ENCODE measurements around the gene KRT74.

KRT74 gene

DNA sequence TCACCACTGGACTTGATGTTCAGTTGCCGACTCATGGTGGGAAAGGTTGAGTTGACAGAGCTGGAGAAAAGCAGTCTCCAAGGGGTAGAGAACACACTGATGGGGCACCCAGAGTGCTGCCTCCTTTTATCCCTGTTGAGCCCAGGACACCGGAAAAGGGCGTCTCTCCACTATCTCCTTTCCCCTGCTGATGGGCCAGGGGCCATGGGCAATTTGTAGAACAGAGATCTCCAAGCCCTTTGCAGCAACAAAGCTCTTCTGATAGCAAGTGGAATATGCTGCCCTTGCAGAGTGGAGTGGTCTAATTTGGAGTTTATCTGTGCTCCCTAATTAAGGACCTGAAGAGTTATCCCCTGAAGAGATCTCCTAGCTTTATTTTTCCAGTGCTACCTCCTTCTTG lies at the start of gene KRT74:
TSS of gene KRT74 (minus strand) at position 101 of the 400 bp plus-strand sequence. CDS start at position 35, 66 bp downstream.
- DNase-seq = no peak

DNA sequence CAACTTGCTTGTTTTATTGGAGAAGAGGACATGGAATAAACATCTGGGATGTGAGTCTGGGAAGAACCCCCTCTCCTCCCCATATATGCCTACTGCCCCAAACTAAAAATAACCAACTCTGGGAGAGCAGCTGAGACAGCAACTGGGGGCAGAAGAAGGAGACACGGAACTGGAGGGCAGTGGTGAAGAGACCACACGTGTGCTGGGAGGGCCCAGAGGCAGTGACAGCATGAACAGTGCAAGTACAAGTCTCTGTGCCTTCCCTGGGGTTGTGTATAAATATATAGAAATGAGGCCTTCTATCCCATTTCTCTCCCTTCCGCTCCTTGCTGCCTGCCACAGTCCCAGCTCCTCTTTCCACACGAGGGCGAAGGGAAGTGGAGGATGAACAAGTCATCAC lies 48.7 kb upstream of the KRT74 start:
- no peak for DNase-seq

GRCh38 chr12:52618866-52619265 lies 45.2 kb upstream of the KRT74 start:
- no peak for DNase-seq

DNA sequence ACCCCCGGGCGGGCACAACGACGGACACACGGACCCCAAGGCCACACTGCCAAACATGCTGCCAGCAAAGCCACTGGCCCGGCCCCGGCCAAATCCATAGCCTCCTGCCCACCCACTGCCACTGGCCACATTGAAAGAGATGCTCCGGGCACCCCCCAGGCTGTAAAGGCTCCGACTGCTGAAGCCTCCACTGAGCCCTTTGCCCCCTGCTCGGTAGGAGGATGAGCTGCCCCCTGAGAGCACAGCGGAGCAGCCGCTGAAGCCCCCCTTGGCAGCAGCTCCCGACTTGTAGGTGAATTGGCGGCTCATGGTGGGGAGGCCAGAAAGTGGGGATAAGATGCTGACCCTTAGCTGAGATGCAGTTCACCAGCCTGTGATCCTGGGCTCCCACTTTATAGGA lies 44.6 kb upstream of the KRT74 start, which contains the start of gene KRT73:
TSS of gene KRT73 (minus strand) at position 344 of the 400 bp plus-strand sequence. CDS start at position 309, 35 bp downstream.
- DNase-seq = no peak

DNA sequence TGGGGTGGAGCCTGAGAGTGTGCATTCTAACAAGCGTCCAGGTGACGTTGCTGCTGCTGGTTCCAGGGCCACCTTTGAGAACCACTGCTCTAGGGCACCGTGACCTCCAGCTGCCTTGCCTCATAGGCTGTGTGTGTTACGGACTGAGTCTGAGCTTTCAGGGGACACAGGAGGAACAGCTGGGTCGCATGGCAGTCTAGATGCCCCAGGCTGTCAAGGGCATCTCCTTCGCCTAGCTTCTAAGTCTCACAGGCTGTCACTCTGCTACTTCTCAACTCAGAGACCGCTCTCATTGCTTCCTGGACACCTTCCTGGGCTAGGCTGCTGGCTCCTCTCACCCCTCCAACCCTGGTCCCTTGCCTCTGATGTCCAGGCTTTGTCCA lies 43.8 kb upstream of the KRT74 start:
- DNase-seq = no peak

DNA sequence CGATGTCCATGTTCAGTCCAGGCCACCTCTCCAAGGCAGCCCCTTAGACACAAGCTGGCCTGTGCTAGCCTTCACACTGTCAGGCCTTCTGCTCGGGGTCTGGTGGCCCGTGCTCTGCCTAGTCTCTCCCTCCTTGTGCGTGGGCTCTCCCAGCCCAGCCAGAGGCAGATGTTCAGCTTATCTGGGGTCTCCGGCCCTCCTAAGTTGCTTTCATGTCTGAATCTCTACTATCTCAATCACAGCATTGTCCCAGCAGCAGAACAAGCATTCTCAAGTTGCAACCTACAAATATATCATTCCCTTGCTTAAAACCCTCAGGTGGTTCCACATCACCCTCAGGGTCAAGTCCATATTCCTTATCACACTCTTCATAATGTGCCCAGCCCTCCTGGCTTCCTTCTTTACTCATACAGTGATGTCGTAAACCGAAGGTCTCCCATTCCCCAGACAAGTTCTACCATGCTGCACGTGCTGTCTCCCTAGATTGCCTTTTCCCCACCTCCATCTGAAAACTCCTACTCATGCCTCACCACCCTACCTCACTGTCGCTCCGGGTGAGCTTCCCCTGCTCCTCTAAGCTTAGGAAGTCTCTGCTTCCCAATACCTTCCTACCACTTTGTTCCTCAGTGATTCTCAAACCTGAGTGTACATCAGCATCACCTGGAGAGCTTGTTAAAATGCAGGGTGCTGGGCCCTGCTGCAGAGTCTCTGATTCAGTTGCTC lies 43.2 kb upstream of the KRT74 start:
- DNase-seq = no peak

- no peak for DNase-seq
Measured at GRCh38 chr12:52615912-52616311, 42.3 kb upstream of the KRT74 start.

- no peak for DNase-seq
Measured at GRCh38 chr12:52615208-52615868, 41.7 kb upstream of the KRT74 start.

DNA sequence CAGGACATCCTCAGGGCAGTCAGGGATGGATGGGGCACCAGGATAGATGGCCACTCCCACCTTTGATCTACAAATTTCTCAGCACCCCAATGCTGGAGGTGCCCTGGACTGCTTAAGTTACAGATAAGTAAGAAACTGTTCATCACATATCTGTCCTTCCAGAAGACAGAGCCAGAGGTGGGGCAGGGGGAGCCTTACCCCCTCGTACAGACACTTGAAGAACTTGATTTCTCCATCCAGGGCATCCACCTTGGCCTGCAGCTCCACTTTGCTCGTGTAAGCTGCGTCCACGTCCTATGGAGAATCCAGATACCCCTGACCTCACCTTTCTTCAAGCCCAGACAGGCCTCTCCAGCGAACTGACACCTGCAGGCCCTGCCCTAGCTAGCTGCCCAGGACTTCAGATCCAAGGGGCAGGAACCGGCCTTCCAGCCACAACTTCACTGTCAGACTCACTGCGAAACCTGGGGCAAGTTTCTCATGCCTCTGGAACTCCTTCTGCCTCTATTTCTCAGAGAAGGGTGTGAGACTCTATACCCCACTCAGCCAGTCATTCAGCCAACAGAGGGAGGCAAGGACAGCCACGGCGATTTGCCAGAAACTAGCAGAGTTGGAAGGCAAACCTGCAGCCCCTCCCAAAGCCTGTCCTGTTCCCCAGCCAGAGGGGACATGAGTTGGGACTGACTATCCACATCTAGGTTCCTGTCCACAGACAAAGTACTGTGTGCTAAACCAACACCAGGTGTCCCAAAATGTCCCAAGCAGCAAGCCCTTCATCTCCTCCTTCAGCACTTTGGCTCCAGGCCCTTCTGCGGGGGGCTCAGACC lies 41.0 kb upstream of the KRT74 start:
- DNase-seq = no peak

GRCh38 chr12:52613384-52614030 lies 39.9 kb upstream of the KRT74 start:
- no peak for DNase-seq

- DNase-seq = no peak
Measured at GRCh38 chr12:52612431-52613383, 39.1 kb upstream of the KRT74 start.

- DNase-seq = no peak
Measured at GRCh38 chr12:52611080-52611468, 37.4 kb upstream of the KRT74 start.

- no peak for DNase-seq
Measured at GRCh38 chr12:52608826-52609630, 35.4 kb upstream of the KRT74 start.

GRCh38 chr12:52608161-52608560 lies 34.5 kb upstream of the KRT74 start:
- DNase-seq = no peak

DNA sequence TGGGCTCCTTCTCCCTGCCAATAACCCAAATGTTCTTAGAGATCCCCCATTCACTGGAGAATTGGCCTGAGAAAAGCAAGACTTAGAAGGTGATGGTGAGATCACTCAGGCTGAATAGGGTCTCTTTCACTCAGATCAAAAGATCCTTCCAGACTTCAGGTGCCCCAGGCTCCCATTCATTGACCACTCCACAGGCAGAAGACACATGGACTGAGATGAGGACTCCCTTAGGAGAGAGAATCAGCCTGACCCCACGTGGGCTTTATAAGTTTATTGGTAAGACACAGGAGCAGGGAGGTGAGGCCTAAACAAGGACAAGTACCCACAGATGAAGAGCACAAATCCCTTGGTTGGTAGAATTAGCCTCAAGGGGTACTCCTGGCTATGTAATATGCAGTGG lies 33.7 kb upstream of the KRT74 start:
- no peak for DNase-seq

DNA sequence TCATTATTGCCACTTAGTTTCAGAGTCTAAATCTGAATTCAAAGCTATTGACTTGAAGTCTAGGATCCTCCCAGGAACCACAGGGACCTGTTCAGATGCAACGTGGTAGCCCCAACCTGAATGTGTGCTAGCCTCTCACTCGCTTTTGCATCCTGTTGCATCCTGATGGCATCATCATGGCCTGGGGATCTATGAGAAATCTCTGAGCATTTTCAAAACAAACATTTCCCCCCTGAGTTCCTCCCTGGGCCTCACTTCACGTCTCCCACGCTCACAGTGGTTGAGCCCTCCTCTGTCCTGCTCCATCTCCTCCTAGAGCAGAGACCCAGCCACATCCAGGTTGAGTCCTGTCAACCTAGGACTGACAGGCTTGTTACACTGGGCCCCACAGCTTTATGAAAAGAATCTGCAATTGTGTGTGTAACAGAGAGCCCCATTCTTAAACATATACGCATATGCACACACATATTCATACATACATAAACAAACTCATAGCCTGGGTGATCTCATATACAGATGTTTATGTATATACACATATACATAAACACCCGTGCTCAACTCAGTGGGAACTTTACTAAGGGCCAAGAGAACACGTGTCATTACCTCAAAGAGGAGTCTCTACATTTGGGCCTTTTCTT lies 33.1 kb upstream of the KRT74 start:
- DNase-seq = no peak

- no peak for DNase-seq
Measured at GRCh38 chr12:52606096-52606495, 32.5 kb upstream of the KRT74 start.

- DNase-seq = no peak
Measured at GRCh38 chr12:52605542-52605941, 31.9 kb upstream of the KRT74 start.

DNA sequence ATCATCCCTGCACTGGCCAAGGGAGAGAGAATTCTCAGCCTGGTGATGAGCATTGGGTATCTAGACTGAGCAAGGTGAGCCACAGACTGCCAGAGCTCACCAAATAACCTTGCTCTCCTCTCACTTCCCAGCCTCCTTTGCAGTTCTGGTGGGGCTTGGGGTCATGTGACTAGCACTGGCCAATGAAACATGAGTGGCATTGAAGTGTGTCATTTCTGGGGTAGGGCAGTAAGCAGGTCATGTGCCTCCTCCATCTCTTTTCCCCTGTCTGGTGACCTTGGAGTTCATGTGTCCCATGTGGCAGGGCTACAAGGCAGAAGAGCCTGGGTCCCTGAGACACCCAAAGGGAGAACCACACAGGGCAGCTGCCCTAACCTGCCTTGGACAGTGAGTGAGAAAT lies 31.2 kb upstream of the KRT74 start:
- DNase-seq = no peak

DNA sequence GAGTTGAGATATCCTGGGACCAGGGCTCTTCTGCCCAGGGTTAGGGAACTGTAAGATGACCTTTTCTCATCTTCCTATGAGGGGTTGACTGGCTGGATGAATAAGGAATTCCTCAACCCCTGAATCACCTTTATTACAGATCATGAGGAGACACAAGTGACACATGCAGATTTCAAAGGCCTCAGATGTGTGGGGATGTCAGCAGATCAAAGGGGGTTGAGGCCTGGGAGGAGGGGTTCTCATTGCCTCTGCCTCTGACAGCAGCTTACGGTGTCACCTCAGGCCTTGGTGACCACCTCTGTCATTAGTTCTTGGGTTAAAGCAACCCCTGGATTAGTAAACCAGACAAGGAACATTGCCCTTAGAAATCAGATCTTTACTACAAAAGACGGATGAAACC lies 29.7 kb upstream of the KRT74 start:
- no peak for DNase-seq

DNA sequence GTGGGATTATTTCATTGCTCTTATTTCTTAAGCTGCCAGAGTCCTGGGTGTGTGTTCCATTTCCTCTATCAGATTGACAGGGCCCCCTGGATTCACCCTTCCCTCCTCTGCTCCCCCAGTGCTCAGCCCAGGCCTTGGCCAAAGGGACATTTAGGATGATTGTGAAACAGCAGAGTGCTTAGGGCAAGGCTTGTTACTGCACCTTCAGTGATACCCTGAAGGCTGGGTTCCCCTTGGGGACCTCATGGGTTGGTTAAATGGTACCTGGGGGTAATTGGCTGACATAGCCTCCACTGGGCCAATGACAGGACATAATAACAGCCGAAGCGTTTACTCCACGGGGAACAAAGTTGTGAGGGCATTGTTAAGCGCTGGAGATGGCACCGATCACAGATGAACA lies 28.9 kb upstream of the KRT74 start:
- no peak for DNase-seq

Measured in NK-92 treated with Interleukin-12 subunit alpha and Interleukin-12 subunit beta, amount 100 ng/mL, for 24 hours (cell line).